Glutamatergic neuron (in vitro differentiated cells): Measurements from ENCODE around the gene SLC25A28. TPM values are rescaled to one million over a fixed set of nuclear protein-coding genes. Genes with fewer than 3 reads are reported as not detected.

Source experiments
- DNase-seq: peaks from one replicate; pipeline ENCODE4 v3.0.0; 2022
- H3K27ac Mint-ChIP-seq: one replicate; pipeline ENCODE4 v1.8.0; 2020; ENCODE audit warnings: mild to moderate bottlenecking, mixed read lengths, inconsistent platforms; ENCODE audit not compliant: unreplicated experiment
- H3K27me3 Mint-ChIP-seq: one replicate; pipeline ENCODE4 v1.8.0; 2020; ENCODE audit warnings: mild to moderate bottlenecking, moderate library complexity, mixed read lengths, inconsistent platforms; ENCODE audit not compliant: unreplicated experiment
- H3K36me3 Mint-ChIP-seq: one replicate; pipeline ENCODE4 v1.8.0; 2020; ENCODE audit warnings: mild to moderate bottlenecking, mixed read lengths, inconsistent platforms; ENCODE audit not compliant: unreplicated experiment
- H3K4me1 Mint-ChIP-seq: one replicate; pipeline ENCODE4 v1.8.0; 2020; ENCODE audit warnings: mild to moderate bottlenecking, low read depth, mixed read lengths, inconsistent platforms; ENCODE audit not compliant: unreplicated experiment
- H3K4me3 Mint-ChIP-seq: one replicate; pipeline ENCODE4 v1.8.0; 2020; ENCODE audit warnings: mild to moderate bottlenecking, mixed read lengths, inconsistent platforms; ENCODE audit not compliant: unreplicated experiment
- H3K9me3 Mint-ChIP-seq: one replicate; pipeline ENCODE4 v1.8.0; 2020; ENCODE audit warnings: mild to moderate bottlenecking, moderate library complexity, mixed read lengths, inconsistent platforms; ENCODE audit not compliant: unreplicated experiment
- total RNA-seq: library from RNA; stranded (reverse); fragmentation: NEBNext Ultra II Directional; extraction: Animal tissue kit (Norgen Biotek cat#: 25700); gene quantifications from one replicate; pipeline ENCODE4 v1.2.1, GENCODE V29; 2021; ENCODE audit not compliant: unreplicated experiment
- TF ChIP-seq, protein P1 (sequence below): fragments of 200-600 bp; sonication (generic); IDR thresholded peaks from one replicate; pipeline ENCODE4 v1.5.0; 2021; ENCODE audit not compliant: partially characterized antibody, unreplicated experiment

Gene SLC25A28
- total RNA-seq, 1 donor from 2014 or later = 27.1 TPM

GRCh38 chr10:99660662-99661376 is 40.6 kb upstream of the SLC25A28 start:
- H3K36me3 Mint-ChIP-seq = no peaks in the 10 kb centered on the region
- H3K4me1 Mint-ChIP-seq = peaks cover 4% of the 10 kb centered on the region
- no peaks in the 10 kb centered on the region for H3K9me3 Mint-ChIP-seq
- no peak overlapping the region for H3K4me3 Mint-ChIP-seq
- TF ChIP-seq, protein P1, sequence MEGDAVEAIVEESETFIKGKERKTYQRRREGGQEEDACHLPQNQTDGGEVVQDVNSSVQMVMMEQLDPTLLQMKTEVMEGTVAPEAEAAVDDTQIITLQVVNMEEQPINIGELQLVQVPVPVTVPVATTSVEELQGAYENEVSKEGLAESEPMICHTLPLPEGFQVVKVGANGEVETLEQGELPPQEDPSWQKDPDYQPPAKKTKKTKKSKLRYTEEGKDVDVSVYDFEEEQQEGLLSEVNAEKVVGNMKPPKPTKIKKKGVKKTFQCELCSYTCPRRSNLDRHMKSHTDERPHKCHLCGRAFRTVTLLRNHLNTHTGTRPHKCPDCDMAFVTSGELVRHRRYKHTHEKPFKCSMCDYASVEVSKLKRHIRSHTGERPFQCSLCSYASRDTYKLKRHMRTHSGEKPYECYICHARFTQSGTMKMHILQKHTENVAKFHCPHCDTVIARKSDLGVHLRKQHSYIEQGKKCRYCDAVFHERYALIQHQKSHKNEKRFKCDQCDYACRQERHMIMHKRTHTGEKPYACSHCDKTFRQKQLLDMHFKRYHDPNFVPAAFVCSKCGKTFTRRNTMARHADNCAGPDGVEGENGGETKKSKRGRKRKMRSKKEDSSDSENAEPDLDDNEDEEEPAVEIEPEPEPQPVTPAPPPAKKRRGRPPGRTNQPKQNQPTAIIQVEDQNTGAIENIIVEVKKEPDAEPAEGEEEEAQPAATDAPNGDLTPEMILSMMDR = no peak
- DNase-seq = no peak
- no peak overlapping the region for H3K27ac Mint-ChIP-seq
- peaks cover 4% of the 10 kb centered on the region for H3K27me3 Mint-ChIP-seq

DNA sequence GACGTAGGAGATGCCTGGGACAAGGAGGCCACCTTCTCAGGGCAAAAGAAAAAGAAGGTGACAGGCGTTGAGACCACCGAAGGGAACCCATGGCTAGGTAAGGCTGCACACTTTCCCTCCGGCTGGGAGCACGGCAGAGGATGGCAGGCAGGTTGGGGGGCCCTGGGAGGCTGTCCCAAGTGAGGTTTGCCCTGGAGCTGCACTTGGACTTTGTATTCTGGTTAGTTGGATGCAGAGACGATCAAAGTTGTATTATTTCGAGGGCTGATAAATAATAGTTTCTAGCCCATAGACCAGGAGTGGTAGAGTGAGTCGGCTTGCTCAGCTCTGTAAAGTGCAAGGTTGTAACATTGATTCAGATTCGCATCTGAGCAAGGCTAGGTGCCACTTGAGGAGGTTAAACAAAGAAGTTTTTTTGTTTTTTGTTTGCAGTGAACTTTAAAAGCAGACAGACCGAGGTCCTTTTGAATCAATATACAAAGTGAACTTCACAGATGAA is 39.7 kb upstream of the SLC25A28 start:
- H3K27me3 Mint-ChIP-seq = peaks cover 4% of the 10 kb centered on the region
- H3K9me3 Mint-ChIP-seq = no peaks in the 10 kb centered on the region
- DNase-seq = no peak
- no peak overlapping the region for H3K27ac Mint-ChIP-seq
- H3K36me3 Mint-ChIP-seq = no peaks in the 10 kb centered on the region
- TF ChIP-seq, protein P1 = no peak
- peaks cover 4% of the 10 kb centered on the region for H3K4me1 Mint-ChIP-seq
- H3K4me3 Mint-ChIP-seq = peak overlapping the region; percentile 92

DNA sequence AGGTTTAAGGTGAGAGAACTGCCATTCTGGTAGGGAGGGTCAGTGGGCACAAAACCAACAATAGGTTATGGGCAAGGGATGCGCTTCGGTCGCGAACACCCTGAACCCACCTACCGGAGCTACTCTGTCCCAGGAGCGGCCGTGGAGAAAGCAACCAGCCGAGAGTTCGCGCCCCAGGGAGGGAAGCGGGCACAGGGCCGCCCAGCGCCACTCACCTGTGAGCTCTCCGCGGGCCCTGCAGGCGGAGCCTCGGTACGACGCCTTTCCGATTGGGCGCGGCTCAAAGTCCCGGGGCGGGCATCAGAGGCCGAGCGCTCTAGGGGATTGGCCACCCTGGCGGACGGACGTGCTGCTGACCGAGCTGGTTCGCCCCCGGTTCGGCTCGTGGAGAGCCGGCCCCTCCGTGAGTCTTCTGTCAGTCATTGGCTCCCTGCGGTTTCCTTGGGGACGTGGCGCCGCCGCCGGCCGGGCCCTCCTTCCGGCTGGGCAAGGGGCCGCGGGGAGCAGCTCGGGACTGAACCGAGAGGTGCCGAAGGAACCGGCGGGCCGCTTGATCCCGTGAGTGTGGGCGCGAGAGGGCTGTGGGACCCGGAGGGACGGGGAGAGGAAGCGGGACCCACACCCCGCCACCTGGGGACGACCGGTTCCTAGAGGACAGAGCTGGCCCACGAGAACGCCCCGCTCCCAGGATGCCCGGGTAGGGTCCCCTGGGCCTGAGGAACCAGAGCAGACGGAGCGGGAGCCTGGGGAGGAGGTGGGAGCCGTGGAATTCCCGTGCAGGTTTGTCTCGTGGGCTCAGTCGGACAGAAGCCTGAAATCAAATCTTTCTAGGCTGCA is 39.0 kb upstream of the SLC25A28 start, which contains the start of gene ENTPD7:
Gene ENTPD7 (plus strand): TSS at position 479 of the 837 bp plus-strand sequence. CDS start 448 bp downstream, outside the sequence.
- H3K4me3 Mint-ChIP-seq = peak within 1 kb of the TSS; percentile 92
- peak within 1 kb of the TSS; percentile 19 for H3K27ac Mint-ChIP-seq
- H3K4me1 Mint-ChIP-seq = peaks cover 4% of the 10 kb centered on the region
- H3K27me3 Mint-ChIP-seq = peaks cover 4% of the 10 kb centered on the region
- peak; percentile 95 for DNase-seq
- no peaks in the 10 kb centered on the region for H3K9me3 Mint-ChIP-seq
- H3K36me3 Mint-ChIP-seq = no peaks in the 10 kb centered on the region
- TF ChIP-seq, protein P1 = peak; percentile 68

DNA sequence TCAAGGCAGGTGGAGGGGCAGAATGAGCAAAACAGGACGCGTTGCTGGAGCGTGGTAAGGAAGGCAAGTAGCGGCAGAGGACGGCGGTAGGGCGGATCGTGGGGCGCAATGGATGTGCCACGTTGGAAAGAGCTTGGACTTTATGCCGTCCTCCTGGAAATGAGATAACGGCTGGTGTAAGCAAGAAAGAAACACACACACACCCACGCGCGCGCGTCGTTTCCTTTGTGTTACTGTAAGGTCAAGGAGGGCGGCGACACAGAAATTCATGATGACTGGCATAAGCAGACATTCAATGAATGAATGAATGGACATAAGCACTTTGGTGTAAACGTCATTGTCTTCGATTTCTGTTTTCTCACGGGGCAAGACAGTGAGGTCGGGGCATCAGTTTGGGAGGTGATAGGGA is 38.4 kb upstream of the SLC25A28 start:
- peak; percentile 30 for DNase-seq
- no peaks in the 10 kb centered on the region for H3K36me3 Mint-ChIP-seq
- peaks cover 4% of the 10 kb centered on the region for H3K27me3 Mint-ChIP-seq
- peaks cover 4% of the 10 kb centered on the region for H3K4me1 Mint-ChIP-seq
- no peaks in the 10 kb centered on the region for H3K9me3 Mint-ChIP-seq
- H3K4me3 Mint-ChIP-seq = peak overlapping the region; percentile 92
- peak overlapping the region; percentile 19 for H3K27ac Mint-ChIP-seq
- TF ChIP-seq, protein P1 = no peak
